Right lobe of liver (tissue), 6 donors: ENCODE results near the gene IL1RAPL1. TPM values are rescaled to one million over a fixed set of nuclear protein-coding genes. Genes with fewer than 3 reads are reported as not detected.

Source experiments
- ATAC-seq, 4 donors: fragments of 200-7000 bp; cut with Tn5 transposase; one replicate each; pipeline ENCODE4 v1.9.1; 2020; ENCODE audit warnings: mild to moderate bottlenecking in 4 of 4, moderate library complexity in 4 of 4
- DNase-seq, 3 donors: peaks; one replicate each; pipeline ENCODE4 v3.0.0-alpha.2; 2020
- H3K27ac ChIP-seq, 3 donors: fragments of 200-600 bp; one replicate each; pipeline ENCODE4 v1.8.0; 2022
- H3K27me3 ChIP-seq, 2 donors: fragments of 200-600 bp; one replicate each; pipeline ENCODE4 v1.8.0; 2022
- H3K36me3 ChIP-seq, 4 donors: fragments of 200-600 bp; sonication (generic) in 1 of 4; one replicate each; pipeline versions ENCODE4 v1.5.1 to v1.8.0; 2017 to 2022; ENCODE audit warnings: control low read depth in 1 of 4
- H3K4me1 ChIP-seq, 4 donors: fragments of 200-600 bp; sonication (generic) in 1 of 4; one replicate each; pipeline versions ENCODE4 v1.5.1 to v1.8.0; 2017 to 2022; ENCODE audit warnings: control low read depth in 1 of 4
- H3K4me3 ChIP-seq, 3 donors: fragments of 200-600 bp; one replicate each; pipeline ENCODE4 v1.8.0; 2022
- H3K9me3 ChIP-seq, 4 donors: fragments of 200-600 bp; sonication (generic) in 1 of 4; one replicate each; pipeline versions ENCODE4 v1.5.1 to v1.8.0; 2017 to 2022; ENCODE audit warnings: control low read depth in 1 of 4
- CTCF ChIP-seq, 4 donors: fragments of 200-600 bp in 3 of 4; fragments of 450-650 bp in 1 of 4; IDR thresholded peaks; one replicate each; pipeline versions ENCODE4 v1.5.1 to v1.8.0; 2016 to 2022; ENCODE audit warnings: antibody characterized with exemption in 4 of 4, mild to moderate bottlenecking in 2 of 4
- POLR2A ChIP-seq: fragments of 450-650 bp; IDR thresholded peaks from one replicate; pipeline ENCODE4 v1.6.1; 2017; ENCODE audit warnings: antibody characterized with exemption, mild to moderate bottlenecking
- WGBS: methylation state at CpG from one replicate; pipeline ENCODE4 v1.1.6; 2018; ENCODE audit warnings: low coverage, low lambda C conversion rate; ENCODE audit not compliant: insufficient coverage; ENCODE audit errors: missing lambda C conversion rate; 5-methylcytosine and 5-hydroxymethylcytosine counted together
- intact Hi-C, 2 donors: fragments of 100-400 bp; cut with DNase I; formaldehyde crosslinking; loops; one replicate each; pipeline versions ENCODE4 v1.11.2 to v1.14.1; 2022
- total RNA-seq, 6 experiments: library from RNA; depleted of rRNA in 2 of 6; stranded (reverse); fragments of >200 nt in 2 of 6; fragmentation: NEBNext Ultra II Directional in 3 of 6; extraction: Animal tissue kit (Norgen Biotek cat#: 25700) in 3 of 6; gene quantifications; one replicate each; pipeline versions ENCODE4 v1.1.0 to v1.2.4, GENCODE V29; 2016 to 2023
- donor health status: DM: no; HTN: yes; CAD: no.
- donor health status: DM: no; HTN: no; CAD: no.
- donor health status: DM: no; HTN: no; CAD: no.
- donor health status: DM: no; HTN: yes; CAD: no.
- donor health status: DM: no; HTN: yes; CAD: no.

Gene IL1RAPL1
- total RNA-seq, 6 experiments from 2014 or later, result not detected

GRCh38 chrX:29903360-29903759 is 1316.1 kb downstream of the IL1RAPL1 start:
- no peak for DNase-seq
- peak in 1 of 4 donors; percentile 27 for ATAC-seq
- Histone ChIP-seq H3K27me3 (peaks cover 0 to 10% of the 10 kb centered on the region in 2 donors), H3K4me1 (no peaks in the 10 kb centered on the region), H3K36me3 (no peaks in the 10 kb centered on the region), H3K9me3 (no peaks in the 10 kb centered on the region), H3K4me3 (no peak overlapping the region), H3K27ac (no peak overlapping the region)
- intact Hi-C loops, result no loop called here
- TF ChIP-seq POLR2A (no peak), CTCF (IDR thresholded peaks at IDR 0.05) (peak in 3 of 4 donors; percentile 9 to 27 (median 20))

GRCh38 chrX:29911673-29912072 is 1324.4 kb downstream of the IL1RAPL1 start:
- intact Hi-C loops, result no loop called here
- H3K27ac ChIP-seq, result no peak overlapping the region
- H3K36me3 ChIP-seq, result no peaks in the 10 kb centered on the region
- H3K9me3 ChIP-seq, result no peaks in the 10 kb centered on the region
- no peak overlapping the region for H3K4me3 ChIP-seq
- H3K27me3 ChIP-seq, result peaks cover 0 to 5% of the 10 kb centered on the region in 2 donors
- TF ChIP-seq POLR2A, result no peak
- no peak for TF ChIP-seq CTCF (IDR thresholded peaks at IDR 0.05)
- WGBS, result 43% methylated on average over 4 of the region's 4 CpGs
- DNase-seq (no peak), ATAC-seq (no peak)
- no peaks in the 10 kb centered on the region for H3K4me1 ChIP-seq

- no peak overlapping the region for H3K27ac ChIP-seq
- DNase-seq (no peak), ATAC-seq (no peak)
- no peaks in the 10 kb centered on the region for H3K36me3 ChIP-seq
- H3K9me3 ChIP-seq, result no peaks in the 10 kb centered on the region
- H3K4me1 ChIP-seq, result no peaks in the 10 kb centered on the region
- no peaks in the 10 kb centered on the region for H3K27me3 ChIP-seq
- WGBS, result 59% methylated on average over 6 of the region's 6 CpGs
- H3K4me3 ChIP-seq, result no peak overlapping the region
- intact Hi-C loops, result no loop called here
- TF ChIP-seq CTCF (IDR thresholded peaks at IDR 0.05), result no peak
- no peak for TF ChIP-seq POLR2A
Measured at GRCh38 chrX:29913647-29914046, 1326.4 kb downstream of the IL1RAPL1 start.

GRCh38 chrX:29922607-29923006 is 1335.4 kb downstream of the IL1RAPL1 start:
- H3K27me3 ChIP-seq, result no peaks in the 10 kb centered on the region
- no peak for ATAC-seq
- H3K4me1 ChIP-seq, result no peaks in the 10 kb centered on the region
- no peak for DNase-seq
- intact Hi-C loops, result no loop called here
- WGBS, result 33% methylated on average over 1 of the region's 1 CpG
- no peak for TF ChIP-seq POLR2A
- H3K36me3 ChIP-seq, result no peaks in the 10 kb centered on the region
- no peaks in the 10 kb centered on the region for H3K9me3 ChIP-seq
- no peak overlapping the region for H3K4me3 ChIP-seq
- no peak overlapping the region for H3K27ac ChIP-seq

- no peak overlapping the region for H3K4me3 ChIP-seq
- DNase-seq (no peak), ATAC-seq (no peak)
- WGBS, result 30% methylated on average over 1 of the region's 1 CpG
- H3K27me3 ChIP-seq, result no peaks in the 10 kb centered on the region
- H3K9me3 ChIP-seq, result no peaks in the 10 kb centered on the region
- H3K27ac ChIP-seq, result no peak overlapping the region
- H3K4me1 ChIP-seq, result no peaks in the 10 kb centered on the region
- TF ChIP-seq CTCF (IDR thresholded peaks at IDR 0.05) (no peak), POLR2A (no peak)
- intact Hi-C loops, result no loop called here
- H3K36me3 ChIP-seq, result no peaks in the 10 kb centered on the region
Measured at GRCh38 chrX:29926056-29926455, 1338.8 kb downstream of the IL1RAPL1 start.
